Neural progenitor cell (in vitro differentiated cells): Measurements from ENCODE around the gene COL23A1. TPM values are rescaled to one million over a fixed set of nuclear protein-coding genes. Genes with fewer than 3 reads are reported as not detected.

ENCODE experiments used
- DNase-seq: peaks from one replicate; pipeline ENCODE4 v3.0.0-alpha.2; 2016; ENCODE audit warnings: low spot score
- H2AFZ ChIP-seq: fragments of 200-600 bp; sonication (generic); replicated peaks from 2 replicates; pipeline ENCODE4 v1.6.1; 2016; ENCODE audit warnings: antibody characterized with exemption
- H3F3A ChIP-seq: fragments of 200-600 bp; sonication (generic); 2 replicates; pipeline ENCODE4 v1.6.1; 2016; ENCODE audit warnings: antibody characterized with exemption, low read depth
- H3K27ac ChIP-seq: fragments of 200-600 bp; sonication (generic); 2 replicates; pipeline ENCODE4 v1.5.1; 2016; ENCODE audit warnings: mild to moderate bottlenecking
- H3K27me3 ChIP-seq: fragments of 200-600 bp; sonication (generic); 2 replicates; pipeline ENCODE4 v1.6.1; 2016; ENCODE audit warnings: mild to moderate bottlenecking, moderate library complexity
- H3K36me3 ChIP-seq: fragments of 200-600 bp; sonication (generic); 2 replicates; pipeline ENCODE4 v1.5.1; 2016
- H3K4me1 ChIP-seq: fragments of 200-600 bp; sonication (generic); 2 replicates; pipeline ENCODE4 v1.6.1; 2016; ENCODE audit warnings: mixed run types
- H3K4me2 ChIP-seq: fragments of 200-600 bp; sonication (generic); 2 replicates; pipeline ENCODE4 v1.6.1; 2016
- H3K4me3 ChIP-seq: fragments of 200-600 bp; sonication (generic); 2 replicates; pipeline ENCODE4 v1.5.1; 2016
- H3K79me2 ChIP-seq: fragments of 200-600 bp; sonication (generic); 2 replicates; pipeline ENCODE4 v1.6.1; 2016; ENCODE audit warnings: low read depth
- H3K9ac ChIP-seq: fragments of 200-600 bp; sonication (generic); 2 replicates; pipeline ENCODE4 v1.6.1; 2016
- H3K9me3 ChIP-seq: fragments of 200-600 bp; sonication (generic); 2 replicates; pipeline ENCODE4 v1.5.1; 2016; ENCODE audit warnings: low read depth
- H4K20me1 ChIP-seq: fragments of 200-600 bp; sonication (generic); 2 replicates; pipeline ENCODE4 v1.6.1; 2016; ENCODE audit warnings: low read depth
- H3K27ac Mint-ChIP-seq: 3 replicates; pipeline ENCODE4 v1.8.0; 2021; ENCODE audit warnings: mixed read lengths
- H3K27me3 Mint-ChIP-seq: 2 replicates; pipeline ENCODE4 v1.8.0; 2022; ENCODE audit warnings: low read depth, mild to moderate bottlenecking, inconsistent platforms, moderate library complexity, mixed read lengths; ENCODE audit not compliant: insufficient read depth
- H3K36me3 Mint-ChIP-seq: 3 replicates; pipeline ENCODE4 v1.8.0; 2021; ENCODE audit warnings: mixed read lengths
- H3K4me1 Mint-ChIP-seq: 3 replicates; pipeline ENCODE4 v1.8.0; 2021; ENCODE audit warnings: mixed read lengths
- H3K4me3 Mint-ChIP-seq: 3 replicates; pipeline ENCODE4 v1.8.0; 2021; ENCODE audit warnings: mild to moderate bottlenecking, moderate library complexity, mixed read lengths
- H3K9me3 Mint-ChIP-seq: 3 replicates; pipeline ENCODE4 v1.8.0; 2020; ENCODE audit warnings: mixed read lengths
- CTCF ChIP-seq: fragments of 200-600 bp; sonication (generic); IDR thresholded peaks from 2 replicates; pipeline ENCODE4 v1.5.1; 2017; ENCODE audit warnings: antibody characterized with exemption, mild to moderate bottlenecking
- EZH2 ChIP-seq: fragments of 200-600 bp; sonication (generic); IDR thresholded peaks from 2 replicates; pipeline ENCODE4 v1.6.1; 2017; ENCODE audit warnings: antibody characterized with exemption, mild to moderate bottlenecking, moderate library complexity
- EZH2phosphoT487 ChIP-seq: fragments of 200-600 bp; sonication (generic); IDR thresholded peaks from 2 replicates; pipeline ENCODE4 v1.6.1; 2017; ENCODE audit warnings: antibody characterized with exemption
- total RNA-seq: library from RNA; depleted of rRNA; stranded (reverse); fragments of >200 nt; gene quantifications from 2 replicates; pipeline ENCODE4 v1.2.3, GENCODE V29; 2015; ENCODE audit warnings: low replicate concordance

COL23A1 gene
- total RNA-seq, 1 donor from 2014 or later = not detected

- H3K9me3 ChIP-seq = no peaks in the 10 kb centered on the region
- H3K4me1 Mint-ChIP-seq = peaks cover 43% of the 10 kb centered on the region
- no peak overlapping the region for H2AFZ ChIP-seq
- H3K27ac Mint-ChIP-seq = no peak overlapping the region
- H3K79me2 ChIP-seq = no peaks in the 10 kb centered on the region
- no peak for DNase-seq
- H3F3A ChIP-seq = peaks cover 15% of the 10 kb centered on the region
- H3K36me3 Mint-ChIP-seq = no peaks in the 10 kb centered on the region
- H3K9ac ChIP-seq = no peak overlapping the region
- no peaks in the 10 kb centered on the region for H3K9me3 Mint-ChIP-seq
- H3K36me3 ChIP-seq = no peaks in the 10 kb centered on the region
- no peak overlapping the region for H3K4me2 ChIP-seq
- peaks cover 20% of the 10 kb centered on the region for H3K4me1 ChIP-seq
- no peak for TF ChIP-seq EZH2
- TF ChIP-seq CTCF = no peak
- no peak for TF ChIP-seq EZH2phosphoT487
- H3K27me3 ChIP-seq = no peaks in the 10 kb centered on the region
- no peaks in the 10 kb centered on the region for H4K20me1 ChIP-seq
- no peak overlapping the region for H3K27ac ChIP-seq
- peaks cover 9% of the 10 kb centered on the region for H3K27me3 Mint-ChIP-seq
- H3K4me3 Mint-ChIP-seq = no peak overlapping the region
- H3K4me3 ChIP-seq = no peak overlapping the region
Measured at GRCh38 chr5:178415353-178415752, 174.8 kb downstream of the COL23A1 start.

- no peaks in the 10 kb centered on the region for H3K79me2 ChIP-seq
- H4K20me1 ChIP-seq = no peaks in the 10 kb centered on the region
- H3K4me3 Mint-ChIP-seq = no peak overlapping the region
- H3K9ac ChIP-seq = no peak overlapping the region
- no peaks in the 10 kb centered on the region for H3K36me3 Mint-ChIP-seq
- H3K27me3 ChIP-seq = no peaks in the 10 kb centered on the region
- H3K9me3 Mint-ChIP-seq = no peaks in the 10 kb centered on the region
- no peaks in the 10 kb centered on the region for H3K9me3 ChIP-seq
- H3K27ac Mint-ChIP-seq = no peak overlapping the region
- no peak overlapping the region for H3K4me2 ChIP-seq
- no peak overlapping the region for H3K4me3 ChIP-seq
- no peak overlapping the region for H2AFZ ChIP-seq
- peaks cover 31% of the 10 kb centered on the region for H3K4me1 Mint-ChIP-seq
- no peak overlapping the region for H3K27ac ChIP-seq
- no peaks in the 10 kb centered on the region for H3K36me3 ChIP-seq
- peaks cover 9% of the 10 kb centered on the region for H3K27me3 Mint-ChIP-seq
- TF ChIP-seq CTCF (no peak), EZH2phosphoT487 (no peak), EZH2 (no peak)
- H3F3A ChIP-seq = peaks cover 4% of the 10 kb centered on the region
- peaks cover 9% of the 10 kb centered on the region for H3K4me1 ChIP-seq
- DNase-seq = no peak
Measured at GRCh38 chr5:178413988-178414387, 176.2 kb downstream of the COL23A1 start.

GRCh38 chr5:178411083-178411482 is 179.1 kb downstream of the COL23A1 start:
- H3K36me3 Mint-ChIP-seq = no peaks in the 10 kb centered on the region
- DNase-seq = no peak

More at GRCh38 chr5:178411083-178411482, 179.1 kb downstream of the COL23A1 start:
- no peak overlapping the region for H3K27ac ChIP-seq
- H3K79me2 ChIP-seq = no peaks in the 10 kb centered on the region
- no peak overlapping the region for H3K4me2 ChIP-seq
- H3F3A ChIP-seq = no peaks in the 10 kb centered on the region
- H3K27me3 ChIP-seq = no peaks in the 10 kb centered on the region
- TF ChIP-seq CTCF (no peak), EZH2phosphoT487 (no peak), EZH2 (no peak)
- no peaks in the 10 kb centered on the region for H3K4me1 ChIP-seq
- no peaks in the 10 kb centered on the region for H3K36me3 ChIP-seq
- no peak overlapping the region for H3K9ac ChIP-seq
- no peaks in the 10 kb centered on the region for H4K20me1 ChIP-seq
- H3K4me3 Mint-ChIP-seq = no peak overlapping the region
- H3K4me3 ChIP-seq = no peak overlapping the region
- no peak overlapping the region for H2AFZ ChIP-seq
- H3K9me3 Mint-ChIP-seq = peaks cover 14% of the 10 kb centered on the region
- H3K9me3 ChIP-seq = no peaks in the 10 kb centered on the region
- H3K27ac Mint-ChIP-seq = no peak overlapping the region
- H3K27me3 Mint-ChIP-seq = no peaks in the 10 kb centered on the region
- H3K4me1 Mint-ChIP-seq = peaks cover 8% of the 10 kb centered on the region
